ENCODE measurements around the gene GOLPH3.

Gene GOLPH3

GRCh38 chr5:32170303-32171151 is 3.6 kb downstream of the GOLPH3 start:
- no peak for DNase-seq (ENCODE audit: low spot score)

GRCh38 chr5:32168460-32169033 is 5.6 kb downstream of the GOLPH3 start:
- DNase-seq (ENCODE audit: low spot score): no peak

GRCh38 chr5:32165597-32165996 is 8.5 kb downstream of the GOLPH3 start:
- DNase-seq (ENCODE audit: low spot score): no peak

- DNase-seq (ENCODE audit: low spot score): no peak
Observed at GRCh38 chr5:32163785-32164184, 10.3 kb downstream of the GOLPH3 start.

- no peak for DNase-seq (ENCODE audit: low spot score)
Observed at GRCh38 chr5:32163053-32163452, 11.1 kb downstream of the GOLPH3 start.

- no peak for DNase-seq (ENCODE audit: low spot score)
Observed at GRCh38 chr5:32160228-32160627, 13.9 kb downstream of the GOLPH3 start.

- DNase-seq (ENCODE audit: low spot score): no peak
Observed at GRCh38 chr5:32159328-32160072, 14.6 kb downstream of the GOLPH3 start.

- no peak for DNase-seq (ENCODE audit: low spot score)
Observed at GRCh38 chr5:32158679-32158975, 15.5 kb downstream of the GOLPH3 start.

GRCh38 chr5:32157078-32157477 is 17.0 kb downstream of the GOLPH3 start:
- DNase-seq (ENCODE audit: low spot score): no peak

- no peak for DNase-seq (ENCODE audit: low spot score)
Observed at GRCh38 chr5:32156635-32157034, 17.5 kb downstream of the GOLPH3 start.

GRCh38 chr5:32155211-32155610 is 18.9 kb downstream of the GOLPH3 start:
- no peak for DNase-seq (ENCODE audit: low spot score)

GRCh38 chr5:32153723-32154122 is 20.4 kb downstream of the GOLPH3 start:
- DNase-seq (ENCODE audit: low spot score): no peak

- DNase-seq (ENCODE audit: low spot score): no peak
Observed at GRCh38 chr5:32151198-32151597, 22.9 kb downstream of the GOLPH3 start.

- no peak for DNase-seq (ENCODE audit: low spot score)
Observed at GRCh38 chr5:32150366-32150765, 23.8 kb downstream of the GOLPH3 start.

GRCh38 chr5:32147959-32148358 is 26.2 kb downstream of the GOLPH3 start:
- DNase-seq (ENCODE audit: low spot score): no peak

- no peak for DNase-seq (ENCODE audit: low spot score)
Observed at GRCh38 chr5:32147236-32147635, 26.9 kb downstream of the GOLPH3 start.

GRCh38 chr5:32145378-32145777 is 28.7 kb downstream of the GOLPH3 start:
- DNase-seq (ENCODE audit: low spot score): no peak

- DNase-seq (ENCODE audit: low spot score): no peak
Observed at GRCh38 chr5:32144378-32145207, 29.5 kb downstream of the GOLPH3 start.

GRCh38 chr5:32143617-32144377 is 30.3 kb downstream of the GOLPH3 start:
- no peak for DNase-seq (ENCODE audit: low spot score)

- DNase-seq (ENCODE audit: low spot score): no peak
Observed at GRCh38 chr5:32138839-32139493, 35.2 kb downstream of the GOLPH3 start.

GRCh38 chr5:32136342-32136741 is 37.8 kb downstream of the GOLPH3 start:
- DNase-seq (ENCODE audit: low spot score): no peak

Measured in HuH-7.5 (cell line).